OCI-LY3 (cell line): ENCODE measurements around the gene TENM4.

Experiments used
- H2AFZ ChIP-seq: fragments of 200-600, 300-600 bp; shearing (Covaris generic); 2 replicates; pipeline ENCODE4 v1.6.0; 2014; ENCODE audit warnings: antibody characterized with exemption, low read depth, low read length
- H3K27ac ChIP-seq: fragments of 200-600, 300-600 bp; sonication (generic); 2 replicates; pipeline ENCODE4 v1.5.1; 2014; ENCODE audit warnings: mild to moderate bottlenecking, low read length, moderate library complexity, mixed read lengths
- H3K27me3 ChIP-seq: fragments of 200-600, 300-600 bp; sonication (generic); 2 replicates; pipeline ENCODE4 v1.6.1; 2014; ENCODE audit warnings: low read depth, low read length, mixed read lengths
- H3K36me3 ChIP-seq: fragments of 200-600, 300-600 bp; sonication (generic); replicated peaks from 2 replicates; pipeline ENCODE3; 2014; ENCODE audit warnings: low read depth, low read length, mixed read lengths
- H3K4me1 ChIP-seq: fragments of 300-600, 200-600 bp; sonication (generic); 2 replicates; pipeline ENCODE4 v1.6.1; 2014; ENCODE audit warnings: low read length, mixed read lengths
- H3K4me2 ChIP-seq: fragments of 200-600, 300-600 bp; sonication (generic); 2 replicates; pipeline ENCODE4 v1.6.1; 2014; ENCODE audit warnings: low read length, mixed read lengths
- H3K4me3 ChIP-seq: fragments of 300-600, 200-600 bp; sonication (generic); 2 replicates; pipeline ENCODE4 v1.5.1; 2014; ENCODE audit warnings: antibody characterized with exemption, mild to moderate bottlenecking, low read length, moderate library complexity
- H3K79me2 ChIP-seq: fragments of 300-600, 200-600 bp; shearing (Covaris generic); 2 replicates; pipeline ENCODE4 v1.6.1; 2014; ENCODE audit warnings: mild to moderate bottlenecking, low read length, mixed read lengths
- H3K9ac ChIP-seq: fragments of 300-600, 200-600 bp; shearing (Covaris generic); 2 replicates; pipeline ENCODE4 v1.6.0; 2014; ENCODE audit warnings: mild to moderate bottlenecking, low read length, moderate library complexity
- H3K9me3 ChIP-seq: fragments of 200-600, 300-600 bp; shearing (Covaris generic); 2 replicates; pipeline ENCODE4 v1.6.1; 2014; ENCODE audit warnings: low read length, mixed read lengths; ENCODE audit not compliant: insufficient read depth
- H4K20me1 ChIP-seq: fragments of 200-600, 300-600 bp; sonication (generic); 2 replicates; pipeline ENCODE4 v1.6.1; 2016; ENCODE audit warnings: low read length, mixed read lengths; ENCODE audit not compliant: insufficient read depth
- EZH2phosphoT487 ChIP-seq: fragments of 200-600 bp; shearing (Covaris generic); IDR thresholded peaks from 2 replicates; pipeline ENCODE4 v1.6.1; 2018; ENCODE audit warnings: antibody characterized with exemption, mixed run types, low read depth
- TF ChIP-seq, protein P1 (sequence below): fragments of 200-600, 300-600 bp; sonication (generic); IDR thresholded peaks from 2 replicates; pipeline ENCODE4 v1.5.1; 2014; ENCODE audit warnings: antibody characterized with exemption, low read length, low read depth

TENM4 gene

GRCh38 chr11:78737891-78738290 is 702.9 kb downstream of the TENM4 start:
- Histone ChIP-seq H4K20me1 (no peaks in the 10 kb centered on the region), H3K27me3 (no peaks in the 10 kb centered on the region), H3K4me3 (no peak overlapping the region), H3K9me3 (no peaks in the 10 kb centered on the region), H3K4me1 (peaks cover 7% of the 10 kb centered on the region), H3K27ac (no peak overlapping the region), H3K36me3 (peaks cover 3% of the 10 kb centered on the region), H3K79me2 (no peaks in the 10 kb centered on the region), H3K9ac (no peak overlapping the region), H2AFZ (no peak overlapping the region), H3K4me2 (no peak overlapping the region)
- TF ChIP-seq, protein P1, sequence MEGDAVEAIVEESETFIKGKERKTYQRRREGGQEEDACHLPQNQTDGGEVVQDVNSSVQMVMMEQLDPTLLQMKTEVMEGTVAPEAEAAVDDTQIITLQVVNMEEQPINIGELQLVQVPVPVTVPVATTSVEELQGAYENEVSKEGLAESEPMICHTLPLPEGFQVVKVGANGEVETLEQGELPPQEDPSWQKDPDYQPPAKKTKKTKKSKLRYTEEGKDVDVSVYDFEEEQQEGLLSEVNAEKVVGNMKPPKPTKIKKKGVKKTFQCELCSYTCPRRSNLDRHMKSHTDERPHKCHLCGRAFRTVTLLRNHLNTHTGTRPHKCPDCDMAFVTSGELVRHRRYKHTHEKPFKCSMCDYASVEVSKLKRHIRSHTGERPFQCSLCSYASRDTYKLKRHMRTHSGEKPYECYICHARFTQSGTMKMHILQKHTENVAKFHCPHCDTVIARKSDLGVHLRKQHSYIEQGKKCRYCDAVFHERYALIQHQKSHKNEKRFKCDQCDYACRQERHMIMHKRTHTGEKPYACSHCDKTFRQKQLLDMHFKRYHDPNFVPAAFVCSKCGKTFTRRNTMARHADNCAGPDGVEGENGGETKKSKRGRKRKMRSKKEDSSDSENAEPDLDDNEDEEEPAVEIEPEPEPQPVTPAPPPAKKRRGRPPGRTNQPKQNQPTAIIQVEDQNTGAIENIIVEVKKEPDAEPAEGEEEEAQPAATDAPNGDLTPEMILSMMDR, result no peak
- TF ChIP-seq EZH2phosphoT487, result no peak

DNA sequence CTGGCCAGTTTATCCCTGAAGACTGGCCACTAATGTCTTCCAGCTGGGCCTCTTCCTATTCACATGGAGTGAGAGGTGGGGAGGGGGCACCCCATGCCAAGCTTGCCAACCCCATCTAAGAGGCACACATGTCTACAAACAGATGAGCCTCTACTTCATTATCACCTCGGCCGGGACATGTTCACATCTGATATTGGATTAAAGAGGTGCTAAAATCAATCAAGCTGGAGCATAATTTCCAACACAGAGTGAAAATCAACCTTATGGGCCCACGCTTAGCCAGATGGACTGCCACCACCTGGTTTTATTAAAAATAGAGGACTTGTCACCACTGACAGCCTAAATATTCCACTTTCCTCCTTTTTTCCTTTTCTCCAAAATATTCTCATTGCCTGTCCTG is 703.5 kb downstream of the TENM4 start:
- no peak overlapping the region for H3K4me3 ChIP-seq
- H3K4me2 ChIP-seq, result no peak overlapping the region
- no peaks in the 10 kb centered on the region for H3K79me2 ChIP-seq

GRCh38 chr11:78735711-78736110 is 705.1 kb downstream of the TENM4 start:
- no peaks in the 10 kb centered on the region for H3K9me3 ChIP-seq
- no peaks in the 10 kb centered on the region for H3K27me3 ChIP-seq
- no peak overlapping the region for H3K9ac ChIP-seq
- H3K27ac ChIP-seq, result no peak overlapping the region
- TF ChIP-seq EZH2phosphoT487, result no peak
- TF ChIP-seq, protein P1, result no peak
- no peaks in the 10 kb centered on the region for H4K20me1 ChIP-seq
- no peak overlapping the region for H3K4me3 ChIP-seq
- H3K36me3 ChIP-seq, result peaks cover 3% of the 10 kb centered on the region
- H3K79me2 ChIP-seq, result no peaks in the 10 kb centered on the region
- no peak overlapping the region for H2AFZ ChIP-seq
- no peak overlapping the region for H3K4me2 ChIP-seq
- peaks cover 7% of the 10 kb centered on the region for H3K4me1 ChIP-seq

More for the DNA sequence above, 703.5 kb downstream of the TENM4 start:
- TF ChIP-seq, protein P1, result no peak
- no peak for TF ChIP-seq EZH2phosphoT487
- H2AFZ ChIP-seq, result no peak overlapping the region
- peaks cover 3% of the 10 kb centered on the region for H3K36me3 ChIP-seq
- peaks cover 7% of the 10 kb centered on the region for H3K4me1 ChIP-seq
- no peaks in the 10 kb centered on the region for H3K27me3 ChIP-seq
- no peaks in the 10 kb centered on the region for H3K9me3 ChIP-seq
- no peak overlapping the region for H3K9ac ChIP-seq
- H3K27ac ChIP-seq, result no peak overlapping the region
- no peaks in the 10 kb centered on the region for H4K20me1 ChIP-seq

- H3K4me2 ChIP-seq, result no peak overlapping the region
- H3K9ac ChIP-seq, result no peak overlapping the region
- H4K20me1 ChIP-seq, result no peaks in the 10 kb centered on the region
- H3K4me3 ChIP-seq, result no peak overlapping the region
- H3K9me3 ChIP-seq, result no peaks in the 10 kb centered on the region
- H3K79me2 ChIP-seq, result no peaks in the 10 kb centered on the region
- peaks cover 3% of the 10 kb centered on the region for H3K36me3 ChIP-seq
- TF ChIP-seq EZH2phosphoT487, result no peak
- TF ChIP-seq, protein P1, result no peak
- H3K4me1 ChIP-seq, result peaks cover 6% of the 10 kb centered on the region
- H2AFZ ChIP-seq, result no peak overlapping the region
- H3K27ac ChIP-seq, result no peak overlapping the region
- H3K27me3 ChIP-seq, result no peaks in the 10 kb centered on the region
Measured at GRCh38 chr11:78733031-78733430, 707.8 kb downstream of the TENM4 start.
